ENCODE data around the gene LPIN1.

The LPIN1 gene

GRCh38 chr2:11798701-11799435 lies 52.4 kb downstream of the LPIN1 start:
- Histone ChIP-seq H3K9ac (ENCODE audit: low read length) (no peak overlapping the region), H3K27ac (ENCODE audit: low read length) (no peak overlapping the region), H3K4me2 (ENCODE audit: low read length) (no peak overlapping the region), H3K79me2 (ENCODE audit: low read length) (no peaks in the 10 kb centered on the region), H3K27me3 (ENCODE audit: low read depth, low read length) (no peaks in the 10 kb centered on the region), H3K36me3 (replicated peaks; ENCODE audit: low read depth, low read length) (peaks cover 28% of the 10 kb centered on the region), H3K9me3 (ENCODE audit: insufficient read depth, low read length) (no peaks in the 10 kb centered on the region), H3K4me3 (ENCODE audit: low read length) (no peak overlapping the region), H2AFZ (ENCODE audit: low read depth, low read length) (no peak overlapping the region), H4K20me1 (ENCODE audit: insufficient read depth, low read length) (0 out of 2 replicates have a peak, but pooled peaks cover 3% of the 10 kb centered on the region), H3K4me1 (ENCODE audit: low read length) (no peaks in the 10 kb centered on the region)
- TF ChIP-seq EZH2phosphoT487 (IDR thresholded peaks at IDR 0.05; ENCODE audit: low read depth) (no peak), CTCF (IDR thresholded peaks at IDR 0.05; ENCODE audit: low read depth, low read length) (no peak)

DNA sequence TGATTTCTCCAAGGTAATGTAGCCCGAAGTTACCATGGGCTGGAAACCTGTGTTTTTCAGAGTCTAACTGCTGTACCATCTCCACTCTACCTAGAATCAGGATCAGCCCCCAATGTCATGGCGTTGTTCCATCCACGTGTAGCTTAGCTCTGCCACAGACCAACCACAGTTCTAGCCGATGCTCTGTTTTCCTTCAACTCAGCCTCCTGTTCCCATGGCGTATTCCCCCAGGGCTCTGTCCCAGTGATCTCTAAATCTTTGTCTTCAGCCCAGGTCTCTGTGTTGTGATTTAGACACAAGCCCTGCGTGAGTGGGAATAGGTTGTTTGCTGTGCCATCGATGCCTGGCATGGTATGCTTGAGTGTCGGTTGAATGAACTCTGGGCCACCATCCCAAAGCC lies 53.4 kb downstream of the LPIN1 start:
- H3K79me2 ChIP-seq (ENCODE audit: low read length) = no peaks in the 10 kb centered on the region
- no peak overlapping the region for H3K27ac ChIP-seq (ENCODE audit: low read length)
- no peaks in the 10 kb centered on the region for H3K4me1 ChIP-seq (ENCODE audit: low read length)
- no peak overlapping the region for H3K9ac ChIP-seq (ENCODE audit: low read length)
- H2AFZ ChIP-seq (ENCODE audit: low read depth, low read length) = no peak overlapping the region
- no peak overlapping the region for H3K4me3 ChIP-seq (ENCODE audit: low read length)
- TF ChIP-seq CTCF (IDR thresholded peaks at IDR 0.05; ENCODE audit: low read depth, low read length) (no peak), EZH2phosphoT487 (IDR thresholded peaks at IDR 0.05; ENCODE audit: low read depth) (no peak)
- 0 out of 2 replicates have a peak, but pooled peaks cover 3% of the 10 kb centered on the region for H4K20me1 ChIP-seq (ENCODE audit: insufficient read depth, low read length)
- no peak overlapping the region for H3K4me2 ChIP-seq (ENCODE audit: low read length)
- peaks cover 31% of the 10 kb centered on the region for H3K36me3 ChIP-seq (replicated peaks; ENCODE audit: low read depth, low read length)
- H3K27me3 ChIP-seq (ENCODE audit: low read depth, low read length) = no peaks in the 10 kb centered on the region
- no peaks in the 10 kb centered on the region for H3K9me3 ChIP-seq (ENCODE audit: insufficient read depth, low read length)

GRCh38 chr2:11802782-11803191 lies 56.4 kb downstream of the LPIN1 start:
- no peak overlapping the region for H3K4me2 ChIP-seq (ENCODE audit: low read length)
- H3K36me3 ChIP-seq (replicated peaks; ENCODE audit: low read depth, low read length) = peaks cover 27% of the 10 kb centered on the region
- no peak overlapping the region for H3K9ac ChIP-seq (ENCODE audit: low read length)
- H3K27ac ChIP-seq (ENCODE audit: low read length) = no peak overlapping the region
- 0 out of 2 replicates have a peak, but pooled peaks cover 3% of the 10 kb centered on the region for H4K20me1 ChIP-seq (ENCODE audit: insufficient read depth, low read length)
- H2AFZ ChIP-seq (ENCODE audit: low read depth, low read length) = no peak overlapping the region
- H3K79me2 ChIP-seq (ENCODE audit: low read length) = no peaks in the 10 kb centered on the region
- H3K27me3 ChIP-seq (ENCODE audit: low read depth, low read length) = no peaks in the 10 kb centered on the region
- H3K4me3 ChIP-seq (ENCODE audit: low read length) = no peak overlapping the region
- H3K9me3 ChIP-seq (ENCODE audit: insufficient read depth, low read length) = no peaks in the 10 kb centered on the region
- TF ChIP-seq EZH2phosphoT487 (IDR thresholded peaks at IDR 0.05; ENCODE audit: low read depth) (no peak), CTCF (IDR thresholded peaks at IDR 0.05; ENCODE audit: low read depth, low read length) (no peak)
- no peaks in the 10 kb centered on the region for H3K4me1 ChIP-seq (ENCODE audit: low read length)

DNA sequence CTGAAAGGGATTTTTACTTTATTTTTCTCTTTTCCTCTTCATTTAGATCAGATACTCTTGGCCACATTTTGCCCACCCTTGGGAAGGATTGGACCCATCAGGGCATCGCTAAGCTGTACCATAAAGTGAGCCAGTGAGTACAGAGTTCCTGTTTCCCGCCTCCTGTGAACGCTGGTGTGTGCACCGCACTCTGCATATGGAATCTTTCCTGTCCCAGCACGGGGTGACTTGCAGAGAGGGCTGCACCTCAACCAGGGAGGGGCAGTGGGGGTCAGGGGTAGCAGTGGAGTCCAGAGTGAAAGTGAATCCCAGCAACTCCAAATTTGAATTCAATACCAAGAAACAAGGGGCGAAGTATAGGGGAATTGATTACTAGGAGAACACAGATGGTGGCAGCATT lies 58.6 kb downstream of the LPIN1 start:
- no peak overlapping the region for H3K4me2 ChIP-seq (ENCODE audit: low read length)
- TF ChIP-seq EZH2phosphoT487 (IDR thresholded peaks at IDR 0.05; ENCODE audit: low read depth) = no peak
- no peak for TF ChIP-seq CTCF (IDR thresholded peaks at IDR 0.05; ENCODE audit: low read depth, low read length)
- peaks cover 27% of the 10 kb centered on the region for H3K36me3 ChIP-seq (replicated peaks; ENCODE audit: low read depth, low read length)
- no peak overlapping the region for H2AFZ ChIP-seq (ENCODE audit: low read depth, low read length)
- no peaks in the 10 kb centered on the region for H3K9me3 ChIP-seq (ENCODE audit: insufficient read depth, low read length)
- H3K9ac ChIP-seq (ENCODE audit: low read length) = no peak overlapping the region
- H3K27ac ChIP-seq (ENCODE audit: low read length) = no peak overlapping the region
- no peak overlapping the region for H3K4me3 ChIP-seq (ENCODE audit: low read length)
- no peaks in the 10 kb centered on the region for H3K27me3 ChIP-seq (ENCODE audit: low read depth, low read length)
- H4K20me1 ChIP-seq (ENCODE audit: insufficient read depth, low read length) = no peaks in the 10 kb centered on the region
- no peaks in the 10 kb centered on the region for H3K79me2 ChIP-seq (ENCODE audit: low read length)
- no peaks in the 10 kb centered on the region for H3K4me1 ChIP-seq (ENCODE audit: low read length)

All from OCI-LY3 (cell line).